ENCODE data around the gene COL5A1.

GRCh38 chr9:134784577-134785305 lies 143.1 kb downstream of the COL5A1 start:
- TF ChIP-seq CTCF (conservative IDR thresholded peaks at IDR 0.05 in 1 of 2, IDR thresholded peaks at IDR 0.05 in 1 of 2; ENCODE audit: low read depth in 1 of 2, low read length in 2 of 2) (no peak), EZH2 (IDR thresholded peaks at IDR 0.05; ENCODE audit: low read length, missing control alignments) (no peak)

All from fibroblast of lung (primary cell).